KOPT-K1 (cell line): ENCODE measurements around the gene SELP.

Experiments used
- H3K27ac ChIP-seq: fragments of 200-600 bp; sonication (generic); 2 replicates; pipeline ENCODE4 v1.5.1; 2016; ENCODE audit warnings: antibody characterized with exemption, mild to moderate bottlenecking, low read depth, low read length; ENCODE audit not compliant: poor library complexity, severe bottlenecking
- H3K36me3 ChIP-seq: fragments of 200-600 bp; sonication (generic); 2 replicates; pipeline ENCODE4 v1.5.1; 2017; ENCODE audit warnings: antibody characterized with exemption, mild to moderate bottlenecking, low read length, moderate library complexity; ENCODE audit not compliant: insufficient read depth
- H3K9me3 ChIP-seq: fragments of 200-600 bp; sonication (generic); 2 replicates; pipeline ENCODE4 v1.5.1; 2017; ENCODE audit warnings: antibody characterized with exemption, low read length, mild to moderate bottlenecking; ENCODE audit not compliant: insufficient read depth, poor library complexity, severe bottlenecking

Gene SELP

DNA sequence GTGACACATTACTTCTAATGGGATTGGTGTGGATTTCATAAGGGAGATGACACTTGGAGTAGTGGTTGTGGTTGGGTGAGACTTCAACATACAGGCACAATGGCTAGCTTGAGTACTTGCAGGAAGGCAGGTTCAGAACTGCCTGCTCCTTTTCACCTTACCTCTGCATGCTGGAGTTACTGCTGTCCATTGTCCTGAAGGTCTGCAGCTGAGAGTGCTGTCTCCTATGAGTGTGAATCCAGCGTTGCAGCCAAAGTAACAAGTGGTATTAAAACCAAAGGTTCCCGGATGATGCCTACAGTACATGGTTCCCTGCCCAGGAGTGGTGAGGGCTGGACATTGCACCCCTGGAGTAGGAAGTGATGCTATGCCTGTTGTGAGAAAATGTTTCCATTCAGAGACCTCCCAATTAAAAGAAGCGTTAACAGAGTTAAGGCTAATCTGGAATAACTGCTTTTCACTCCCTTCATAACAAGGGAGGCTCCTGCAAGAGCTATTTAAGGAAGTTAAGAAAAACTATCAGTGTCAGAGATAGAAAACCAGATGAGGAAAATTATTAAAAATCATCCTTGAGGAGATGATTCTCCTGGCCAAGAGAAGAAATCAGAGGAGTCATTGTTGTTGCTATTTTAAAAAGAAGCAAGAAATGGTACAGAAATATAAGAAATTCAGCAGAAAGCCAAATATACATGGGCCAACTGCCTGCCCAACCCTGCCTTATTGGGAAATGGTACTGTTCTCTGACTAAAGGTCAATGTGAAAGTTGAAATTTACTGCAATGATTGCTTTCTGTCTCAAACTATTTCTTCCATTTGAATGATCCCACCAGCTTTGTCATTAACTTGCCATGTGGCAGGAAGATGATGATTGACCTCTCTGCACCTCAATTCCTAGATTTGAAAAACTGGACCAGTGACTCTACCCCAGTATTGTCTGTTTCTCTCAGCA, 33.9 kb downstream of the SELP start:
- Histone ChIP-seq H3K9me3 (no peaks in the 10 kb centered on the region), H3K36me3 (no peaks in the 10 kb centered on the region), H3K27ac (no peak overlapping the region)

DNA sequence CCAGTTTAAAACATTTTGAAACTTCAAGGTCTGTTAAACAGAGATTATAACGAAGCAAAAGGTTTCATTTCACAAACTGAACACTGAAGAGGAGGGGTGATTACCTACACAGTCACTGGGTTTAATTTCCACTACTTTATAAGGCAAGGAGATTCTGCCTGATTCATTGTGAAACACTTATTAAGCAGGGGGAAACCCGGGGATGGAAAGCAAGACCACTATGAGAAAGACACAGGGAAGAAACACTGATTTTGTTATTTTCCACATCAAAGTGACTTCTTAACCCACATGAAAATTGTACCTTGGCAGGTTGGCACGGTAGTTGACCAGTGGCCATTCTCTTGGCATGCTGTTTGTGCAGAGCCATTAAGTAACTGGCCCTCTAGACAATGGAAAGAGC, 35.5 kb downstream of the SELP start:
- Histone ChIP-seq H3K9me3 (no peaks in the 10 kb centered on the region), H3K36me3 (no peaks in the 10 kb centered on the region), H3K27ac (no peak overlapping the region)

DNA sequence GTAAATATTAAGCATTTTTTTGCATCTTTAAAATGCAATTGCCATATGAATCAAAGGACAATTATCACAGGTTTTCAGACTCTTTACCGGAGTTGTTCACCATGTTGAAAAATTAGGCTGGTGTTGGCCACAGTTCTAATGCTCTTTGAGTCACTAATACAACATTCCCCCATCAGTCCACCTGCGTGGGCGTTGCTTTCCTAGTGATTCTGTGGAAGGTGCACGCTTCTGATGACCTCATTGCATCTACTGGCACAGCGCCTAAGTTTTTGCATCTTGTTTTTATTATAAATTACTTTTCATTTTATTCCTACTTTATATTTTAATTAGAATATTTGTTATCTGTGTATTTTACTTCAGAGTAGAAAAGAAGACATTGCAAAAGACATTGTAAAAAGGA, 39.0 kb downstream of the SELP start:
- Histone ChIP-seq H3K9me3 (no peaks in the 10 kb centered on the region), H3K36me3 (no peaks in the 10 kb centered on the region), H3K27ac (no peak overlapping the region)

DNA sequence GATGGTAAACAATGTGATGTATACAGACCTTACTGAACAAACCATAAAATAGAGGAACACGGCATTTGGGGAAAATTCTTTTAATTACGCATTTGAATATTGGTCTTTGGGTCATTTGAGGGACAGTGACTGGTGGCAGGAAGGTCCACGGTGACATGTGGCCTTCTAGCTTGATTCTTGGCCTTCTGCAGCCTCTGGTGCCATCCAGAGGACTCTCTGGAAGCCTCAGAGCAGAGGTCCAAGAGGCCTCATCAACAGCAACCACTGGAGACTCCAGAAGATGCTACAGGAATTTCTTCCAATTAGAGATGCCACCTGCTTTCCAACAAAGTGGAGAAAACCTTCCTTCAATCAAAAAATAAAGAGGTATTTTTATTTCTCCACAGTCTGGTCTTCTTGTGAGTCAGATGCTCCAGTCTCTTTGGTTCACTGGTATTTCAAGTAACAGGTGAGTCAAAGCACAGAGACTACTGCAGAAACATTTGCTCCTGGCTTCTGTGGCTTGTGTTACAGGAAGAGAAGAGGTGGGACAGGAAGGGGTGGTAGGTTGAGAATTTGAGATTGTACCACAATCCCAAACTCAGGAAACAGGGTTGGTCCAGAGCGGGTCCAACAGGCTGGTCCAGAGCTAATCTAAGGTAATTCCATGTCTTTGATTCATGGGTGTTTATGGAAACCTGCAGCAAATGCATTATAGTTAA, 41.0 kb downstream of the SELP start:
- Histone ChIP-seq H3K36me3 (no peaks in the 10 kb centered on the region), H3K9me3 (no peaks in the 10 kb centered on the region), H3K27ac (no peak overlapping the region)

DNA sequence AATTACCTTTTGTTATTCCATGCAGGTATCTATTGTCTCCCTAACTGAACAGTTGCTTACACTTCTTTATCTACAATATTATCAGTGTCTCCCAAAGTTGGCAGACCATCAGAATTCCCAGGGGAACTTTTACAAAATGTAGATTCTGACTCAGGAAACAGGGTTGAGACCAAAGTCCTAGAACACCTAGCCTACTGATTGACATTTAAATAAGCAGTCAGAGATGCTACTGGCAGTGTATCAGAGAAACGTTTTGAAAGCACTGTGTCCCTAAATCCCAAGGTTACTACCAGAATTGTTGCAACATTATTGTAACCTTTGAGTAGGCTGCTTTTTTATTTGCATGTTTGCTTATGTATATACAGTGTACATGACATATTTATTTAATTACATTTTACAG, 41.8 kb downstream of the SELP start:
- no peak overlapping the region for H3K27ac ChIP-seq

DNA sequence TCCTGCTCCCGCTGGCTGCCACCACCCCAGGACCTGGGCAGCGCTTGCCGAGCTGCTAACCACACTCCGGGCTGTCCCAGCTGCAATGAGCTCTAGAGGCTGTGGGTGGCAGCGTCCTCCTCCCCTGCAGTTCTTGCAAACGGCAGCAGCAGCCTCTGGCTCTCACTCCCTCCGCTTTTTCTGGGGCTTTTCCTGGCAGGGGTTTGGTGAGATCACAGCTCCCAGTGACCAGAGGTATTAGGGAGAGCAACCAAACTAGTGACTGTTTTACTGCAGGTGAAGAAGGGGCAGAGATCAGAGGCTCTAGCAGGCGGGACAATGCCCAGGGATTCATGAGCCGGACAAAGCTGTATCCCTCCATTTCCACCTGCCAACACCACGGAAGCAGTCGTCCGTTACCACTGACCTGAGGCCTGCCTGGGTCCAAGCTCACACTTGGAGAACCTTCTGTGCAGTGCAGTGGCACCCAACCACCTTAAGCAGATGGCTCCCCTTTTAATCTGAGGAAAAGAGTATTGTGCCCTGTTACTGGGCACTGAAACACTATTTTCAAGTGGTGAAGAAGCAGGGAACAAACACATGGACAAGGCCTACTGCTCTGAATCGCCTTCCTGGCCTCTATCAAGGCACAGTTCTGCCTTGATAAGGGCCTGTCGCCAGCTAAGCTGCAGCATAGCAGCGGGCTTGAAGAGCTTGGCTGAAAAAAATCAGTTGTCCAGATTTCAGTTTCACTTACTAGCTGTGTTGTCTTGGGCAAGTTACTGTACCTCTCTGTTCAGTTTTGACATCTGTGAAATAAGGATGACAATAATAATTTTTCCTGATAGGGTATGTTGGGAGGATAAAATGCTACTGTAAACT, 43.3 kb downstream of the SELP start, which contains the start of gene F5:
F5 (minus strand) TSS at position 87 of the 861 bp plus-strand sequence. CDS start 95 bp downstream, outside the sequence.
- H3K36me3 ChIP-seq: no peaks in the 10 kb centered on the region
- H3K27ac ChIP-seq: peak within 1 kb of the TSS; percentile 6
- no peaks in the 10 kb centered on the region for H3K9me3 ChIP-seq

More for the DNA sequence above, 41.8 kb downstream of the SELP start:
- H3K36me3 ChIP-seq: no peaks in the 10 kb centered on the region
- H3K9me3 ChIP-seq: no peaks in the 10 kb centered on the region

DNA sequence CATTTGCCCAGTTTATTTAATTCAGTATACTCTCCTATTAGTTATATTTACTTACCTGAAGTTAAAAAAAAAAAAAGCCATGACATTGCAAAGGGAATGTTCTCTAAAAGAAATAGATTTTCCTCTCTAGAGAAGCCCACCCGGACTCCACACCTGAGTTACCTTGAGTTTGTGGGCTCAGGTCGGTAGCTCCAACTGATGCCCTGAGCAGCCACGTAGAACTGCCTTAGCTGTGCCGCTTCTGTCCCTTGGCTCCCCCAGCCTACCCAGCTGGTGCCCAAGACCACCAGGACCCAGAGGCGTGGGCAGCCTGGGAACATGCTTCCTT, 43.9 kb downstream of the SELP start:
- Histone ChIP-seq H3K9me3 (no peaks in the 10 kb centered on the region), H3K36me3 (no peaks in the 10 kb centered on the region), H3K27ac (no peak overlapping the region)

DNA sequence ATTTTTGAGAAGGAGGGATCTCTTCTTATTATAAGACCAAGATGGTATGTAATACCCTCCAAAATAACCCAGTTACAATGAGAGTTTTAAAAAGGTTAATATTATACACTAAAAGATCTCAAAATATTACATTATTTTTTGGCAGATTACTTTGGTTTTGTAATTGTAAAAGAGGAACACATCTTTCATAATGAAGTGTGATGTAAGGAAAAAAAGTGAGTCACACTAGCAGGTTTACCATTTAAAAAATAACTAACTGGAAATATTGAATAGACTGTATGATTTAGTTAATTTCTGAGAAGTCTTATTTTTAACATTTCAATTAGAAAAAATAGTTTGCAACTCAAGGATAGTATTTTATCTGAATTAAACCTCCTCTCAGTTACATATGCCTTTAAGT, 44.7 kb downstream of the SELP start:
- no peaks in the 10 kb centered on the region for H3K36me3 ChIP-seq
- no peaks in the 10 kb centered on the region for H3K9me3 ChIP-seq
- no peak overlapping the region for H3K27ac ChIP-seq

DNA sequence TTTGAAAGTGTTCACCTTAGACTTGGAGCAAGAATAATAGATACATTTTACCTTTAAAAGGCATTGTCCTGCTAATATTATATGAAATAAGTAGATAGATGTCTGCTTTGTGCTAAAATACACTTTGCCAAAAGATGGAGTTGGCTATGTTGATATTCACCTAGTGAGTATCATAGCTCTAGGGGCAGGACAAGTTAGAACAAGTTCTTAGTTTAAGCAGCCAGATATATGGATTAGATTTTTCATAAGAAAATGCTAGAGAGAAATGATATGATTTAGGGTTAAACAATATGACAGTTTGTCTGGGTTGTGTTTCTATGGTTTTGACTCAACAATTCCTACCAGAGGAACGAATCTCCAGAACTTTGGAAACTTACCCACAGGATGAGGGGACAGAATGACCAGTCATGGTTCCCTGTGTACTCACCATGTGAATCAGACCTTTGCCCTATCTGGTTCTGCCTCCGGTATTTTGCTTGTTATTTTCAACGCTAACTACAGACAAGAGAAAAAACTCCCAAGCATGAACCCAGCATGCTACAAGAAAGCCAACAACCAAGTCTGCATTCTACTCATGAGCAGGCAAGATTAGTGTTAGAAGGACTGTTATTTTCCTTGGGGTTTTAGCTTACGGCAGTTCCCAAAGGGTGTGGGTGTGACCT, 45.3 kb downstream of the SELP start:
- Histone ChIP-seq H3K27ac (no peak overlapping the region), H3K36me3 (no peaks in the 10 kb centered on the region), H3K9me3 (no peaks in the 10 kb centered on the region)

DNA sequence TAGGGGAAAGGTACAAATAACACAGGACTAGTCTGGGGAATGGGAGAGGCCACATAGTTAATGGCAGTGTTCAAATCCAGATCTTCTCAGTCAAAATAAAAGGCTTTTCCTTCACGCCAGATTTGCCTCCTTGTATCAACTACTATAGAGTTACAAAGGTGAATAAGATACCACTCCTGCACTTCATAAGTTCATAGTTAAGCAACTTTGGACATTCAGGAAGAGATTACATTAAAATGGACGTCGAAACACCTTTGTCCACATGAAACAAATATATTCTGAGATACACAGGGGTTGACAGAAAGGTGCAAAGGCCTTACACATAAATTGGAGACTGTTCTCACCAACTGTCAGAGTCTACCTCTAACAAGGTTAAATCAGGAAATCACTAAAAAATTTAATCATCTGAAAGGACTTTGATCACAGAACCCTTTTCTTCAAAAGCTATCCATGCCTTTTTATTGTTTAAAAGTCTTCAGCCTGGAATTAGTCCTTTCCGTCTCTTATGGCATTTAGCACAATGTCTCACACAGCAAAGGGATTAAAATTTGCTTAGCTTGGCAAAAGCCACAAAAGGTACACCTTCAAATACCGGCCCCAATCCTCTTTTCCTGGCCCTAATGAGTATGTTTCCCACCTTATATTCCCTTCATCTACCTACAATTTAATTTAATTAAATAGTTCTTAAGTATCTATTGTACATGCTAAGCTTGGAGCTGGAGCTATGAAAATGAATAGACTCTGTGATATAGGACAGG, 51.8 kb downstream of the SELP start:
- H3K27ac ChIP-seq: no peak overlapping the region
- no peaks in the 10 kb centered on the region for H3K9me3 ChIP-seq
- H3K36me3 ChIP-seq: no peaks in the 10 kb centered on the region

DNA sequence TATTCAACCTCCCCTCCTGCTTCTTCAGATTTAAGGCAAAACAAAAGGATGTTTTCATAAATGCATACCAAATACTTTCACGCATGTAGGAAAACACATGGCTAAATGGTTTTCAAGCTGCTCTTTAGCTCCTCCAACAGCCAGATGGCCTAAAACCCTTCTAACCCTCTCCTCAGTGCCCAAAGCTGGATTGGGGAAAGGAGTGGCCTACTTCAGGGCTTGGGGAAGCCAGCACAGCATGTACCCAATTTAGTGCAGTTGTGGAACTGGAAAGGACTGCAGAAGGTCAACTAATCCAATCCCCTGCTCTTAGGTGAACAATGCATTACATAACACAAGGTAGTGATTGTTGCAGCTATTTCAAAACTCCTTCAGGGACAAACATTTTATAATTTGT, 53.0 kb downstream of the SELP start:
- no peaks in the 10 kb centered on the region for H3K9me3 ChIP-seq
- no peak overlapping the region for H3K27ac ChIP-seq
- H3K36me3 ChIP-seq: no peaks in the 10 kb centered on the region

DNA sequence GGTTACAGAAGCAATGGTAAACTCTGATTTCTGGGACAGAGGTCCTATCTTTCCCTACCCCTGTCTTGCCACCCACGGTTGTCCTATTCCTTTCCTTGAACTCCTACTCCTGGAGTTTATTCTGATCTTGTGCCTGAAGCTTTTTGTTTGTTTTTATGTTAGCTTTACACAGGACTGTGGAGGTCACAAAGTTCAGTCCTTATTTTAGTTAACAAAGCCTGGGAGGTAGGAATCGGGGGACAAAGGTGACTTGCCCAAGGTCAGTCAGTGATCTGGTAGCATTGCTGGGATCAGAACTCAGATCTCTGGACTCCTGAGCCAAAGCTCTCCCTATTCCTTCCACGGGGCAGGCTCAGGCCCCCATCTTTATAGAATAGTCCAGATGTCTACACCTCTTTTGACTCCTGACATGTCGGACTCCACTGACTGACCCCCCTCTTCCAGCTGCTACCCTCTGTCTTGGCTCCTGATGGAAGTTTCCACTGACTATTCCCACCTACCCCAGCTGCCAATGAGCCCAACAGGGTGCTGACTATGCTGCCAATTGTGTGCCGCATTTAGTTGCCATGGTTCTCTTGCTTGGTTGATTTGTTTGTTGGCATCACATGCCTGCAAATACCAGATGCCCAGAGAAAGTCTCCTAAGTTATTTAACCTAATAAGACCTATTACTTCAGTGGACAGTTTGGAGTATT, 53.5 kb downstream of the SELP start:
- H3K36me3 ChIP-seq: no peaks in the 10 kb centered on the region
- no peaks in the 10 kb centered on the region for H3K9me3 ChIP-seq
- H3K27ac ChIP-seq: no peak overlapping the region

DNA sequence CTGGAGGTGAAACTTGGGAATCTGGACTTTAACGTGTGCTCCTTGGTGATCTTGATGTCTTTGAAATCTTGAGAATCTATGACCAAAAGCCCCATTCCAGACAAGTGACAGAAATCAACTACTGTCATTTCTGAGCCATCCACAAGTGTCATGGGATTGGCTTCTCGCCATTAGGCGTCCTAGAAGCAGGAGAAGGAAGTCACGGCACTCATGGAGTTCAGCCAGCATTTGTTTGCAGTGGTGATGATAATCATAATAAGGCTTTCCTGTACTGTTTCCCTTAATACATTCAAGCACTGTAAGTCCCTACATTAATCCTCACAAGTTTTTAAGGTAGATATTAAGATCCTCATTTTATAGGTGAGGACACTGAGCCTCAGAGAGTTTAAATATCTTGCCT, 55.6 kb downstream of the SELP start:
- Histone ChIP-seq H3K9me3 (no peaks in the 10 kb centered on the region), H3K36me3 (no peaks in the 10 kb centered on the region), H3K27ac (no peak overlapping the region)

DNA sequence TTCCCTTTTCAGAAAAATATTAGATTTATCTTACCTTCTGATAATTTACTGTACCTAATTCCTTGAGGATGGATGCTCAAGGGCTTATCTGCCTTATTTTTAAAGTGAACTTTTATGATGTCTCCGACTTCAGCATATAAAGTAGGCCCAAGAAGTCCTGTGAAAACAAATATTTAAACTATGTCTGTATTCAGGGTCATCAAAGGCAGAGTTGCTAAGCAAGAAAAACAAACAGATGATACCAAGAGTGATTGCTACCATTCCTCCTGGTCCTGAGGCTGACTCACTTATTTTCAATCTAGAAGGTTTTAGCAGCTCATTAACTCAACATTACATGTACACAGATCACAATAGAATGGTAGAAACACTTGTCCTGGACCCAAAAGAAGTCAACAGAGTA, 57.7 kb downstream of the SELP start:
- Histone ChIP-seq H3K36me3 (no peaks in the 10 kb centered on the region), H3K9me3 (no peaks in the 10 kb centered on the region), H3K27ac (no peak overlapping the region)
